ENCODE measurements around the gene VCX2.

DNA sequence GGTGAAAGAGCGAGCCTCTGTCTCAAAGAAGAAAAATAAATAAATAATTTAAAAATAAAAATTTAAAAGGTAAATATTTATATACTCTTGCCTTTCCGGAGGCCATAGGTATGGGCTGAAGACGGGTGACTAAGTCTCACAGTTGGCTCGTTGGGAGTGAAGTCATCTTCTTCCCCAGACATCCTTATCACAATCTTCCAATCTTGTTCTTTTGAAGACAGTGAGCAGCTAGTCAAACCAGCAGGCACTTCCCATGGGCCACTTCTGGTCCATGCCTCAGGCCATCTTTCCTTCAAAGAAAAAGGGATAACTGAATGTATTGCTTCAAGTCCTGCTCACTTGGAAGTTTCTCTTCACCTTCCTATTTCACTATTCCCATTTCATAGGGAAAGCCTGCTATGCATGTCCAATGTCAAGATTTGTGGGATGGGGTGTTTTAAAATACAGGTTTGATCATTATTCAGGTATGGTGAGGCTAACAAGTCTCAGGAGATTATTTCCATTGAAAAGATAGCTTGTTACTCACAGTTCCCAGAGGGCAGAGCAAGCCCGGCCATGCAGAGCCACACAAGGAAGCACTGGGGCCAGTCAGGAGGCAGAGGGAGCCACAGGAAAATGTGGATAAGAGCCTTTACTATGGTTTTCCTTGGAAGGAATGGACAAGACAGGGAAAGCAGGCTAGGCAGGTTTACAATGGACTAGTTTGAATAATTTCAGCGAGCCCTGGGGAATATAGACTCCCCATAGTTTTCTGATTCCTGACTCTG lies 33.3 kb upstream of the VCX2 start:
- no peak for TF ChIP-seq SUZ12 (IDR thresholded peaks at IDR 0.05; ENCODE audit: extremely low read depth, insufficient read depth, insufficient read length)
- no peak for TF ChIP-seq YY1 (IDR thresholded peaks at IDR 0.05; ENCODE audit: insufficient read depth, insufficient read length)
- no peak for TF ChIP-seq ZNF274 (IDR thresholded peaks at IDR 0.05; ENCODE audit: low read depth, low read length)
